Keratinocyte (primary cell): ENCODE data around the gene CCDC12. TPM values are rescaled to one million over a fixed set of nuclear protein-coding genes. Genes with fewer than 3 reads are reported as not detected.
A peak's percentile ranks its signal among the peaks of the same experiment; 100 is the strongest.

Experiments
- DNase-seq: peaks from one replicate; pipeline ENCODE4 v3.0.0-alpha.2; 2011; ENCODE audit warnings: low read depth, missing footprints, low spot score
- FAIRE-seq: peaks from 2 replicates; lab custom pipeline; 2011; peaks lifted over from hg19 to GRCh38; lab: Jason Lieb, UNC
- H2AFZ ChIP-seq: 2 replicates; pipeline ENCODE4 v1.6.0; 2012; ENCODE audit warnings: low read length, control low read depth, inconsistent platforms; ENCODE audit not compliant: control insufficient read depth
- H3K27ac ChIP-seq: 2 replicates; pipeline ENCODE4 v1.5.1; 2011; ENCODE audit warnings: low read length; ENCODE audit not compliant: control insufficient read depth, insufficient read depth
- H3K27me3 ChIP-seq: 3 replicates; pipeline ENCODE4 v1.6.0; 2011; ENCODE audit warnings: low read length; ENCODE audit not compliant: control insufficient read depth, insufficient read depth; ENCODE audit errors: extremely low read depth
- H3K36me3 ChIP-seq, 2 experiments: 2 replicates in 1 of 2; 3 replicates in 1 of 2; pipeline ENCODE4 v1.5.1; 2011; ENCODE audit warnings: low read length in 2 of 2, mild to moderate bottlenecking in 1 of 2; ENCODE audit not compliant: control insufficient read depth in 2 of 2, insufficient read depth in 2 of 2; ENCODE audit errors: extremely low read depth in 1 of 2
- H3K4me1 ChIP-seq: 3 replicates; pipeline ENCODE4 v1.5.1; 2011; ENCODE audit warnings: low read length; ENCODE audit not compliant: control insufficient read depth, insufficient read depth; ENCODE audit errors: extremely low read depth
- H3K4me2 ChIP-seq: 3 replicates; pipeline ENCODE4 v1.6.0; 2011; ENCODE audit warnings: low read depth, low read length; ENCODE audit not compliant: control insufficient read depth, insufficient read depth; ENCODE audit errors: extremely low read depth
- H3K4me3 ChIP-seq, 3 experiments: fragments of 200-600 bp in 1 of 3; sonication (generic) in 1 of 3; 2 replicates in 2 of 3; 3 replicates in 1 of 3; pipeline ENCODE4 v1.5.1; 2011 to 2016; ENCODE audit warnings: low read length in 3 of 3, mild to moderate bottlenecking in 3 of 3, control low read depth in 2 of 3, inconsistent platforms in 1 of 3, low read depth in 1 of 3, mixed read lengths in 1 of 3, mixed run types in 1 of 3, moderate library complexity in 1 of 3; ENCODE audit not compliant: control insufficient read depth in 2 of 3, insufficient read depth in 2 of 3; ENCODE audit errors: extremely low read depth in 1 of 3
- H3K79me2 ChIP-seq: 2 replicates; pipeline ENCODE4 v1.6.0; 2012; ENCODE audit warnings: low read length; ENCODE audit not compliant: control insufficient read depth, insufficient read depth
- H3K9ac ChIP-seq: 3 replicates; pipeline ENCODE4 v1.6.0; 2011; ENCODE audit warnings: low read length; ENCODE audit not compliant: control insufficient read depth, insufficient read depth; ENCODE audit errors: extremely low read depth
- H3K9me1 ChIP-seq: 3 replicates; pipeline ENCODE4 v1.6.0; 2011; ENCODE audit warnings: low read length; ENCODE audit not compliant: control insufficient read depth, insufficient read depth; ENCODE audit errors: extremely low read depth
- H3K9me3 ChIP-seq: 2 replicates; pipeline ENCODE4 v1.5.1; 2012; ENCODE audit warnings: low read depth, low read length; ENCODE audit not compliant: control insufficient read depth
- H4K20me1 ChIP-seq: 3 replicates; pipeline ENCODE4 v1.6.0; 2011; ENCODE audit warnings: low read length; ENCODE audit not compliant: control insufficient read depth, insufficient read depth; ENCODE audit errors: extremely low read depth
- EZH2 ChIP-seq: IDR thresholded peaks from one replicate; pipeline ENCODE4 v1.6.1; 2012; ENCODE audit warnings: inconsistent platforms, mild to moderate bottlenecking, low read length, moderate library complexity
- dilution Hi-C: fragments of 300-500 bp; cut with MboI; formaldehyde crosslinking; loops from one replicate; pipeline ENCODE4 v1.7.0; 2020; ENCODE audit warnings: low sequenced_read_pairs; ENCODE audit not compliant: extremely low pct_ligation_motif_present
- polyA plus RNA-seq, 5 experiments: library from polyadenylated mRNA; depleted of rRNA in 3 of 5; stranded (reverse) in 3 of 5; stranded (forward) in 1 of 5; unstranded in 1 of 5; fragments of >200 nt; gene quantifications; 1 replicate in 1 of 5; 2 replicates in 3 of 5; 3 replicates in 1 of 5; pipeline versions ENCODE4 v1.2.1 to v1.2.3, GENCODE V29; 2011 to 2012; ENCODE audit warnings: missing spikeins in 2 of 5, low read depth in 1 of 5, low replicate concordance in 1 of 5
- TF ChIP-seq, protein P1 (sequence below), 3 experiments: IDR thresholded peaks in 1 of 3; conservative IDR thresholded peaks in 1 of 3; optimal IDR thresholded peaks in 1 of 3; 2 replicates in 2 of 3; 3 replicates in 1 of 3; pipeline versions ENCODE3 to v1.5.1; 2011; ENCODE audit warnings: low read length in 3 of 3, mild to moderate bottlenecking in 3 of 3, moderate library complexity in 2 of 3, control low read depth in 1 of 3, inconsistent platforms in 1 of 3; ENCODE audit not compliant: insufficient read depth in 2 of 3; ENCODE audit errors: extremely low read depth in 1 of 3

The CCDC12 gene
- polyA plus RNA-seq, 1 donor (not counting 4 experiments of a cell fraction or from before 2014, with no cell fraction given): 27.5 TPM

DNA sequence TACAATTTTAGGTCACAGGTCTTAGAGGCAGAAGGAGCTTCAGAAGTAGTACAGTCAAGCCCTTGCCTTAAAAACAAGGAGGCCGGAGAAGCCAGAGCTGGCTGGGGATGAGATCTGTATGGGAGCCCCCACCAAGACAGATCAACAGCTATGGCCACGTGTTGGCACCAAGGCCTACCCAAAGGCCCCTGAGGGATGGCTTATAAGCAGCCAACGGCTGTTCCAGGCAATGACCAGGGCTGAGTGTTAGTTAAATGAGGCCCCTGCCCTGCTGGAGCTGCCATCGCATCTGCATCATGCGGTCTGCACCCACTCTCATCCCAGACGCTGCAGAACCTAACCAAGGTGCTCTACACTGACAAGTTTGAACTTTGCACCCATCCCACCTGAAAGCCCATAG, 43.3 kb downstream of the CCDC12 start:
- dilution Hi-C loops: no loop called here
- no peak for FAIRE-seq

DNA sequence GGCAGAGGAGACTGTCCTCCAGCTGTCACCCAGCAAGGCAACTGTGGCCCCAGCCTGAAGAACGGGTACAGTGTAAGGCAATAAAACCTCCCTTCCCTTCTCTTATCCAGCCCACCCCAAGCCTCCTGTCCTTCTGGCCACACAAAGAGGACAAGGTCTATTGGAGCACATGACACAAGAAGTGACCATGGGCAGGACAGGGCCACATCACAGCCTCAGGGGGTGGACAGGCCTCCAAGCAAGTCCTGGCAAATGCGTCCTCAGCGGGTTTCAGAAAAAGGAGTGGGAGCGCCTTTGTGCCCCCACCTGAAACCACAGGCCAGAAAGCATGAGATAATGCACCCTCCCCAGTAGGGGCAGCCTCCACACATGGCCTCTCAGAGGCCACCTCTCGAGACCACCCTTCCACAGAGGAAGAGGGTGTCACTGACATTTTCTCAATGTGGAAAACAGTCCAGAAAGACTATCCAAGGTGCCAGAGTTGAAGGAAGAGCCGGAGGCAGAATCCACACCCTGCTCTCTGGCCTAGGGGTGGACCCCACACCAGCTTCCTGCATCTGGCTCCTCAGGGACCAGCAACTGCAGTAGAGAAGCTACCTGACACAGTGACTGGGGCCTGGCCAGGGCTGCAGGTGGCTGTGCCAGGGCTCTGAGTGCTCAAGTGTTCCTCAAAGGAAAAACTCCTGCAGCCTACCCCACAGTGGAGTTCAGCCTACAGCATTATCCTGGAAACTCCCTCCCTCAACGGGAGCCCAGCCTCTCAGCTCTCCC, 43.9 kb downstream of the CCDC12 start:
- Histone ChIP-seq H3K9me1 (peaks cover 9% of the 10 kb centered on the region), H3K4me2 (no peak overlapping the region), H3K9me3 (no peaks in the 10 kb centered on the region), H3K9ac (no peak overlapping the region), H3K4me1 (peaks cover 53% of the 10 kb centered on the region), H3K36me3 (peaks cover 7 to 29% of the 10 kb centered on the region in 2 experiments), H3K27me3 (no peaks in the 10 kb centered on the region), H3K79me2 (peaks cover 58% of the 10 kb centered on the region), H3K27ac (peak overlapping the region; percentile 97), H2AFZ (no peak overlapping the region), H4K20me1 (no peaks in the 10 kb centered on the region), H3K4me3 (no peak overlapping the region)
- DNase-seq (no peak), FAIRE-seq (no peak)
- dilution Hi-C loops: no loop called here
- no peak for TF ChIP-seq EZH2
- TF ChIP-seq, protein P1, sequence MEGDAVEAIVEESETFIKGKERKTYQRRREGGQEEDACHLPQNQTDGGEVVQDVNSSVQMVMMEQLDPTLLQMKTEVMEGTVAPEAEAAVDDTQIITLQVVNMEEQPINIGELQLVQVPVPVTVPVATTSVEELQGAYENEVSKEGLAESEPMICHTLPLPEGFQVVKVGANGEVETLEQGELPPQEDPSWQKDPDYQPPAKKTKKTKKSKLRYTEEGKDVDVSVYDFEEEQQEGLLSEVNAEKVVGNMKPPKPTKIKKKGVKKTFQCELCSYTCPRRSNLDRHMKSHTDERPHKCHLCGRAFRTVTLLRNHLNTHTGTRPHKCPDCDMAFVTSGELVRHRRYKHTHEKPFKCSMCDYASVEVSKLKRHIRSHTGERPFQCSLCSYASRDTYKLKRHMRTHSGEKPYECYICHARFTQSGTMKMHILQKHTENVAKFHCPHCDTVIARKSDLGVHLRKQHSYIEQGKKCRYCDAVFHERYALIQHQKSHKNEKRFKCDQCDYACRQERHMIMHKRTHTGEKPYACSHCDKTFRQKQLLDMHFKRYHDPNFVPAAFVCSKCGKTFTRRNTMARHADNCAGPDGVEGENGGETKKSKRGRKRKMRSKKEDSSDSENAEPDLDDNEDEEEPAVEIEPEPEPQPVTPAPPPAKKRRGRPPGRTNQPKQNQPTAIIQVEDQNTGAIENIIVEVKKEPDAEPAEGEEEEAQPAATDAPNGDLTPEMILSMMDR (optimal IDR thresholded peaks at IDR 0.05 in 1 of 3, IDR thresholded peaks at IDR 0.05 in 1 of 3, conservative IDR thresholded peaks at IDR 0.05 in 1 of 3; ENCODE audit: extremely low read depth in 1 of 3, insufficient read depth in 2 of 3, low read length in 3 of 3): peak in 1 of 3 experiments; percentile 8

More for the DNA sequence above, 43.3 kb downstream of the CCDC12 start:
- H3K4me3 ChIP-seq: no peak overlapping the region
- peak overlapping the region; percentile 97 for H3K27ac ChIP-seq
- TF ChIP-seq EZH2: no peak
- TF ChIP-seq, protein P1 (optimal IDR thresholded peaks at IDR 0.05 in 1 of 3, IDR thresholded peaks at IDR 0.05 in 1 of 3, conservative IDR thresholded peaks at IDR 0.05 in 1 of 3; ENCODE audit: extremely low read depth in 1 of 3, insufficient read depth in 2 of 3, low read length in 3 of 3): no peak
- peaks cover 53% of the 10 kb centered on the region for H3K4me1 ChIP-seq
- peaks cover 10 to 31% of the 10 kb centered on the region in 2 experiments for H3K36me3 ChIP-seq
- no peak overlapping the region for H3K4me2 ChIP-seq
- H3K9ac ChIP-seq: no peak overlapping the region
- DNase-seq: no peak
- no peaks in the 10 kb centered on the region for H4K20me1 ChIP-seq
- peaks cover 9% of the 10 kb centered on the region for H3K9me1 ChIP-seq
- no peaks in the 10 kb centered on the region for H3K9me3 ChIP-seq
- H3K79me2 ChIP-seq: peaks cover 56% of the 10 kb centered on the region
- no peak overlapping the region for H2AFZ ChIP-seq
- H3K27me3 ChIP-seq: no peaks in the 10 kb centered on the region
